ENCODE measurements around the gene NPHS2.
"Not testable (repeated sequence)": the region's sequence is repeated elsewhere in the genome, so short reads cannot be mapped to it uniquely, and the experiment has no call there.

NPHS2 gene

GRCh38 chr1:179545321-179545720 is 30.4 kb downstream of the NPHS2 start:
- DNase-seq = no peak

GRCh38 chr1:179541774-179542173 is 34.0 kb downstream of the NPHS2 start:
- DNase-seq = no peak

GRCh38 chr1:179530352-179530751 is 45.4 kb downstream of the NPHS2 start:
- no peak for DNase-seq

- no peak for DNase-seq
Observed at GRCh38 chr1:179529482-179530195, 46.1 kb downstream of the NPHS2 start.

- not testable (repeated sequence) for DNase-seq
Observed at GRCh38 chr1:179518544-179518943, 57.2 kb downstream of the NPHS2 start.

GRCh38 chr1:179516976-179517705 is 58.6 kb downstream of the NPHS2 start:
- DNase-seq = no peak

GRCh38 chr1:179510038-179510437 is 65.7 kb downstream of the NPHS2 start:
- DNase-seq = no peak

GRCh38 chr1:179509384-179509783 is 66.4 kb downstream of the NPHS2 start:
- DNase-seq = no peak

GRCh38 chr1:179506199-179506598 is 69.5 kb downstream of the NPHS2 start:
- DNase-seq = no peak

Data from NCI-H2029 (cell line).